Natural killer cell treated with Interleukin-12 subunit alpha and Interleukin-12 subunit beta and Interleukin-15 and Interleukin-18, amount 100 ng/mL, for 72 hours (primary cell): ENCODE results near the gene ZNF135. TPM values are rescaled to one million over a fixed set of nuclear protein-coding genes. Genes with fewer than 3 reads are reported as not detected.
A peak's percentile ranks its signal among the peaks of the same experiment; 100 is the strongest.

ENCODE experiments used
- ATAC-seq, 2 donors: fragments of 150-1000 bp; cut with Tn5 transposase in 1 of 2; sonication (Bioruptor Pico), chemical (Tn5 transposase) in 1 of 2; 2 replicates each; pipeline ENCODE4 v1.10.0; 2021
- DNase-seq: peaks from one replicate; pipeline ENCODE4 v3.0.0; 2022; ENCODE audit warnings: low spot score
- H3K27ac Mint-ChIP-seq, 2 donors: 1 replicate in 1 of 2; 2 replicates in 1 of 2; pipeline ENCODE4 v1.8.0; 2022; ENCODE audit warnings: mixed read lengths in 2 of 2, mild to moderate bottlenecking in 1 of 2, moderate library complexity in 1 of 2
- H3K27me3 Mint-ChIP-seq, 2 donors: 1 replicate in 1 of 2; 2 replicates in 1 of 2; pipeline ENCODE4 v1.8.0; 2022; ENCODE audit warnings: mixed read lengths in 2 of 2
- H3K36me3 Mint-ChIP-seq: one replicate; pipeline ENCODE4 v1.8.0; 2022; ENCODE audit warnings: mixed read lengths
- H3K4me1 Mint-ChIP-seq, 2 donors: 1 replicate in 1 of 2; 2 replicates in 1 of 2; pipeline ENCODE4 v1.8.0; 2022; ENCODE audit warnings: low read depth in 2 of 2, mixed read lengths in 2 of 2, mild to moderate bottlenecking in 1 of 2
- H3K4me3 Mint-ChIP-seq: one replicate; pipeline ENCODE4 v1.8.0; 2022; ENCODE audit warnings: mixed read lengths
- H3K9me3 Mint-ChIP-seq: 2 replicates; pipeline ENCODE4 v1.8.0; 2022; ENCODE audit warnings: mixed read lengths
- total RNA-seq, 2 donors: library from RNA; stranded (reverse); gene quantifications; one replicate each; pipeline ENCODE4 v1.2.3, GENCODE V29; 2022

Gene ZNF135
- total RNA-seq, 2 donors from 2014 or later, result 0.20 to 1.4 TPM

GRCh38 chr19:58038688-58039204 lies 20.3 kb upstream of the ZNF135 start:
- Mint-ChIP-seq H3K36me3 (peaks cover 13% of the 10 kb centered on the region), H3K4me1 (peaks cover 6 to 7% of the 10 kb centered on the region in 2 donors), H3K9me3 (peaks cover 12% of the 10 kb centered on the region), H3K27ac (no peak overlapping the region), H3K4me3 (no peak overlapping the region), H3K27me3 (peaks cover 10 to 18% of the 10 kb centered on the region in 2 donors)
- no peak for DNase-seq
- no peak for ATAC-seq

DNA sequence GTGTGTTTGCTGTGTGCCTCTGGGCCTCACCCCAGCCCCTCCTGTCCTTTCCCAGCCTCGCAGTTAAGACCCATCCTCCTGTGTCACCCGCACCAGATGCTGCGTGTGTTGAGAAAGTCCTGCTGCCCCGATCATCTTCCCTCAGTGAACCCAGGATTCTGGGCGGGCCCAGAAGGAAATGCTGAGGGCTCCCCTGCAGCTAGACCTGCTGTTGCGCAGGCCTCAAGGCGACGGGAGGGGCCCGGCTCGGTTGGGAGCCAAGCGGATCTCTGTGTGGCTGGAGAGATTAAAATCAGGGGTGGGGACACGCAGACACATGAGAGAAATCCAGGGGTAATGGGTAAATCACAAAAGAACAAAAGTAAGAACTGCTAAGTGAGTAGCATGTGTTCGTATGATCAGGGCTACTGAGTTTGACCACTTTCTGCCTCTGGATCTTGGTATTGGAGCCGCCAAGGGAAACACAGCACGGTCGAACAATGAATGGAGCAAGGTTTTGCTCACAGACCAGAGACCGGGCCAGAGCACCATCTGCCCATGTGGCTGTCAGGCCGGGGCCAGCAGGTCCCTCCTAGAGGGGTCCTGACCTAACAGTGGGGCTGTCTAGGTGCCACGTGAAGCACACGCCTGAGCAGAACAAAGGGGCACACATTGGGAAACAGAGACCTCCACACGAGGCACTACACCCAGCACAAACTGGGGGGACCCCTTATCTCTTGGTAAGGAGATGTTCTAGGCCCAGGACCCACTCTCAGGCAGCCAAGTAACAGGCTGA lies 18.1 kb upstream of the ZNF135 start:
- peaks cover 7% of the 10 kb centered on the region for H3K9me3 Mint-ChIP-seq

DNA sequence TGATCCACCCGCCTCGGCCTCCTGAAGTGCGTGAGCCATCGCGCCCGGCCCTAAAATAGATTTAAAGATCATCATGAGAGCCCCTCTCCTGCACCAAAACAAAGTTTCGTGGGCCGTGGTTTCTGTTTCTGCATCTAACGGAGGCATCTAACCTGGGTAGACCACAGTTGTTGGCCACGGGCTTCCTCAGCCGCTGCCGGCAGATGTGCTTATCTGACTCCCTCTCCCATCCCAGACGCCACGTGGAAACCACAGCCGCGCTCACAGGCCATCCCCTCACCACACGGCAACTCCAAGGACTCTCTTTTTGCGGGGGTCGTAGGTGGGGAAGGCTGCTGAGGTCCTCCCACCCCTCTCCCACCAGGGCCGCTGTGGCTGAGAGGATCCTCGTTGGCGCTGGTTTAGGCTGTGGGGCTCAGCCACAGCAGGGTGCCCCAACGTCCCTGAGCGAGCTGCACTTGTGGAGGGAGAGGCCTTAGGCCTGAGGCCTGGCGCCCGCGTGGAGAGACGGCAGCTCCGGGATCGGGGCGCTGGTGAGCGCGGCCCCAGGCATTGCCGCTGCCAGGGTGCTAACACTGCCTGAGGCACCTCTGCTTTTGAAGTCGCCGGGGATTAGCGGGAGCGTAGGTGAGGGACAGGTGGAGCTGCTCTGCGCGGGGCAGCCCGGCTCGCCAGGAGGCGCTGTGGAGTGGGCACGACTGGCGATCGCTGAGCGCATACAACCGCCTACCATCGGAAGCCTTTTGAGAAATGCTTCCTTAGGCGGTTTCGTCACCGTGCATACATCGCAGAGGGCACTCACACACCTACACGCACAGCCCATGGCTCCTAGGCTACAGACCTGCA lies 16.4 kb upstream of the ZNF135 start:
- no peaks in the 10 kb centered on the region for H3K27me3 Mint-ChIP-seq
- DNase-seq, result no peak
- peaks cover 11% of the 10 kb centered on the region for H3K9me3 Mint-ChIP-seq
- no peak overlapping the region for H3K27ac Mint-ChIP-seq
- H3K4me1 Mint-ChIP-seq, result no peaks in the 10 kb centered on the region
- no peak for ATAC-seq
- H3K4me3 Mint-ChIP-seq, result no peak overlapping the region
- H3K36me3 Mint-ChIP-seq, result peaks cover 13% of the 10 kb centered on the region

More for the DNA sequence above, 18.1 kb upstream of the ZNF135 start:
- ATAC-seq (no peak), DNase-seq (no peak)
- no peak overlapping the region for H3K4me3 Mint-ChIP-seq
- peaks cover 0 to 7% of the 10 kb centered on the region in 2 donors for H3K27me3 Mint-ChIP-seq
- H3K36me3 Mint-ChIP-seq, result peaks cover 7% of the 10 kb centered on the region
- H3K27ac Mint-ChIP-seq, result no peak overlapping the region
- no peaks in the 10 kb centered on the region for H3K4me1 Mint-ChIP-seq

DNA sequence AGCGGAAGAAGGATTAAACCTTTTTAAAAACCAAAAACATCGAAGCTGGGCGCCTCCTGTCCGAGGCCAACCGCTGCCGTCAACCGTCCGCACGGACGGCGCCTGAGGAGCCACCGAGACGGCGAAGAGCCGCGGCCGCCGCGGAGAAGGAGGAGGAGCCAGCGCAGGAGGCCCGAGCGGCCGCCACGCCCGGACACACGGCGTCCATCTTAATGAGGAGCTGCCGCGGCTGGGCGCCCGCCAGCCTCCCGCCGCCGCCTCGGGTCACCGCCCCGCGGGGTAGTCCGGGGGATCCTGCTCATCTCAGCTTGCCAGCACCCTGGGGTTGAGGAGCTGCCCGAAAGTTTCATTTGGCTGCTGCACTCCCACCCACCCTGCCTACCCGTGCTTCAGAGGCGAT lies 14.7 kb upstream of the ZNF135 start:
- Mint-ChIP-seq H3K27ac (no peak overlapping the region), H3K36me3 (peaks cover 17% of the 10 kb centered on the region), H3K4me3 (no peak overlapping the region), H3K27me3 (no peaks in the 10 kb centered on the region), H3K4me1 (no peaks in the 10 kb centered on the region), H3K9me3 (peaks cover 15% of the 10 kb centered on the region)
- ATAC-seq (no peak), DNase-seq (no peak)

- ATAC-seq (no peak), DNase-seq (no peak)
- no peaks in the 10 kb centered on the region for H3K4me1 Mint-ChIP-seq
- H3K9me3 Mint-ChIP-seq, result peaks cover 17% of the 10 kb centered on the region
- no peaks in the 10 kb centered on the region for H3K27me3 Mint-ChIP-seq
- H3K27ac Mint-ChIP-seq, result no peak overlapping the region
- peaks cover 19% of the 10 kb centered on the region for H3K36me3 Mint-ChIP-seq
- H3K4me3 Mint-ChIP-seq, result no peak overlapping the region
These were observed 14.2 kb upstream of the ZNF135 start for GRCh38 chr19:58044886-58045285.

DNA sequence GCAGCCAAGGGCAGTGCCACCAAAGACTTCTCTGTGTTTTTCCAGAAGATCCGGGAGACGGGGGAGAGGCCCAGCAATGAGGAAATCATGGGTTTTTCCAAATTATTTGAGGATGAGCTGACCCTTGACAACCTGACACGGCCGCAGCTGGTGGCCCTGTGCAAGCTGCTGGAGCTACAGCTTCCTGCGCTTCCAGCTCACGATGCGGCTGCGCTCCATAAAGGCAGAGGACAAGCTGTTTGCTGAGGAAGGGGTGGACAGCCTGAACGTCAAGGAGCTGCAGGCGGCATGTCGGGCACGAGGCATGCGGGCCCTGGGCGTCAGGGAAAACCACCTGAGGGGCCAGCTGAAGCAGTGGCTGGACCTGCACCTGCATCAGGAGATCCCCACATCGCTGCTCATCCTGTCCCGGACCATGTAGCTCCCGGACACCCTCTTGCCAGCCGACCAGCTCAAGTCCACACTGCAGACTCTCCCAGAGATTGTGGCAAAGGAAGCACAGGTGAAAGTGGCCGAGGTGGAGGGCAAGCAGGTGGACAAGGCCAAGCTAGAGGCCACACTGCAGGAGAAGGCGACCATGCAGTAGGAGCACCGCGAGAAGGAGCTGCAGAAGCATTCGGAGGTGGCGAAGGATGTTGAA lies 13.6 kb upstream of the ZNF135 start:
- Mint-ChIP-seq H3K27ac (no peak overlapping the region), H3K4me3 (no peak overlapping the region), H3K9me3 (peaks cover 17% of the 10 kb centered on the region), H3K27me3 (no peaks in the 10 kb centered on the region), H3K36me3 (peaks cover 19% of the 10 kb centered on the region), H3K4me1 (no peaks in the 10 kb centered on the region)
- ATAC-seq (peak in 1 of 2 donors; percentile 13), DNase-seq (no peak)

- peaks cover 16% of the 10 kb centered on the region for H3K36me3 Mint-ChIP-seq
- ATAC-seq (no peak), DNase-seq (no peak)
- peaks cover 15% of the 10 kb centered on the region for H3K9me3 Mint-ChIP-seq
- H3K4me1 Mint-ChIP-seq, result no peaks in the 10 kb centered on the region
- no peak overlapping the region for H3K4me3 Mint-ChIP-seq
- no peaks in the 10 kb centered on the region for H3K27me3 Mint-ChIP-seq
- H3K27ac Mint-ChIP-seq, result no peak overlapping the region
These were observed 12.2 kb upstream of the ZNF135 start for GRCh38 chr19:58046856-58047255.

DNA sequence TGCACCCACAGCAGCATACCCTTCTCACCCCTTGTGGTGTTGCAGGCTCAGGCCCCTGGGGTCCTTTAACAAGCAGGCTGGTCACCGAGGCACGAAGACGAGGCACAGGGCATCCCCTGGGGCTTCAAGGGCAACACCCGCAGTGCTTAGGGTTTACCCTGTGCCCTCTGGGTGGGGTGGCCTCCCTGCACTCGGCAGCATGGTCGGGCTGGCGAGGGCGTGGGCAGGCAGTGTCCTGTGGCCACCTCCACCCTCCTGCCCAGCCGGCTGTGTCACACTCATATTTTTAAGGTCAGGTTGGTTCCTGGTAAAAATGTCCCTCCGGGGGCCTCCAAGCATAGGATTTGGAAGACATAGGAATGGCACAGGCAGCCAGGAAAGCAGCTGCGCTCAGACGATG lies 11.4 kb upstream of the ZNF135 start:
- Mint-ChIP-seq H3K9me3 (peaks cover 14% of the 10 kb centered on the region), H3K4me3 (no peak overlapping the region), H3K27ac (no peak overlapping the region), H3K27me3 (no peaks in the 10 kb centered on the region), H3K36me3 (peaks cover 14% of the 10 kb centered on the region), H3K4me1 (no peaks in the 10 kb centered on the region)
- ATAC-seq (no peak), DNase-seq (no peak)

GRCh38 chr19:58052256-58052655 lies 6.8 kb upstream of the ZNF135 start:
- Mint-ChIP-seq H3K27ac (no peak overlapping the region), H3K36me3 (peaks cover 6% of the 10 kb centered on the region), H3K4me3 (no peak overlapping the region), H3K9me3 (peaks cover 17% of the 10 kb centered on the region), H3K27me3 (peaks cover 0 to 12% of the 10 kb centered on the region in 2 donors), H3K4me1 (peaks cover 0 to 8% of the 10 kb centered on the region in 2 donors)
- DNase-seq (no peak), ATAC-seq (no peak)

GRCh38 chr19:58053480-58054156 lies 5.5 kb upstream of the ZNF135 start:
- H3K9me3 Mint-ChIP-seq, result peaks cover 19% of the 10 kb centered on the region
- H3K4me1 Mint-ChIP-seq, result peaks cover 0 to 10% of the 10 kb centered on the region in 2 donors

GRCh38 chr19:58054901-58055874 lies 3.9 kb upstream of the ZNF135 start:
- ATAC-seq (no peak), DNase-seq (no peak)
- Mint-ChIP-seq H3K4me1 (peaks cover 0 to 14% of the 10 kb centered on the region in 2 donors), H3K9me3 (peaks cover 16% of the 10 kb centered on the region), H3K4me3 (no peak overlapping the region), H3K36me3 (peaks cover 7% of the 10 kb centered on the region), H3K27ac (no peak overlapping the region), H3K27me3 (peaks cover 0 to 12% of the 10 kb centered on the region in 2 donors)

More at GRCh38 chr19:58053480-58054156, 5.5 kb upstream of the ZNF135 start:
- DNase-seq (no peak), ATAC-seq (no peak)
- Mint-ChIP-seq H3K27me3 (peaks cover 0 to 12% of the 10 kb centered on the region in 2 donors), H3K36me3 (peaks cover 9% of the 10 kb centered on the region), H3K27ac (no peak overlapping the region), H3K4me3 (no peak overlapping the region)

DNA sequence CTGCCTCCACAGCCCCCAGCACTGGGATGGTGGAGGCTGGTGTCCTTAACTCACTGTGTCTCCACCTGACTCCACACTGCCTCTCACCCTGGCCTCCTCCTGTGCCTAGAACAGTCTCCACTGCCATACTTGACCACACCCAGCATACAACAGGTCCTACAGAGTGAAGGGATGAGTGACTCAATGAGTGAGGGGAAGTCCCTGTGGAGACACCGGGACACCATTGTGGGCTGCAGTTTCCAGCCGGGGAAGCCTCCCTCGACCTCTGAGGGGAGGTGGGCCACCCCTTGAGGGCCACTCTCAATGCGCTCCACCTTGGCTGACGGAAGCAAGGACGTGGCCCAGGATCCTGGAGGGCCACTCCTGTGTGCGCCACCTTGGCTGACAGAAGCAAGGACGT lies 2.8 kb upstream of the ZNF135 start:
- peaks cover 0 to 12% of the 10 kb centered on the region in 2 donors for H3K27me3 Mint-ChIP-seq
- no peak overlapping the region for H3K4me3 Mint-ChIP-seq
- no peak overlapping the region for H3K27ac Mint-ChIP-seq
- peaks cover 16% of the 10 kb centered on the region for H3K9me3 Mint-ChIP-seq
- H3K36me3 Mint-ChIP-seq, result peaks cover 7% of the 10 kb centered on the region
- ATAC-seq (no peak), DNase-seq (no peak)
- H3K4me1 Mint-ChIP-seq, result peaks cover 0 to 14% of the 10 kb centered on the region in 2 donors
